Gastrocnemius medialis (tissue), 4 donors: Measurements from ENCODE around the gene FAM118B. TPM values are rescaled to one million over a fixed set of nuclear protein-coding genes. Genes with fewer than 3 reads are reported as not detected.

ENCODE experiments used
- ATAC-seq, 2 donors: fragments of 150-250 bp; one replicate each; pipeline ENCODE4 v1.9.1; 2016
- DNase-seq, 2 donors: peaks; one replicate each; pipeline ENCODE4 v3.0.0-alpha.2; 2019
- H3K27ac ChIP-seq, 4 donors: fragments of 200-600 bp; sonication (generic); 1 replicate in 1 of 4; 2 replicates in 3 of 4; pipeline ENCODE4 v1.5.1; 2016 to 2018; ENCODE audit warnings: mild to moderate bottlenecking in 2 of 4, moderate library complexity in 1 of 4
- H3K27me3 ChIP-seq, 3 donors: fragments of 200-600 bp; sonication (generic) in 2 of 3; 1 replicate in 1 of 3; 2 replicates in 2 of 3; pipeline versions ENCODE4 v1.5.1 to v1.6.0; 2016 to 2019; ENCODE audit warnings: mild to moderate bottlenecking in 1 of 3, moderate library complexity in 1 of 3
- H3K36me3 ChIP-seq, 2 donors: fragments of 200-600 bp; sonication (generic) in 1 of 2; one replicate each; pipeline ENCODE4 v1.5.1; 2017 to 2018
- H3K4me1 ChIP-seq, 2 donors: fragments of 200-600 bp; sonication (generic) in 1 of 2; one replicate each; pipeline ENCODE4 v1.5.1; 2016 to 2017; ENCODE audit warnings: mild to moderate bottlenecking in 2 of 2
- H3K4me3 ChIP-seq, 4 donors: fragments of 200-600 bp; sonication (generic) in 3 of 4; 1 replicate in 1 of 4; 2 replicates in 3 of 4; pipeline ENCODE4 v1.5.1; 2016 to 2019; ENCODE audit warnings: mild to moderate bottlenecking in 2 of 4
- H3K9me3 ChIP-seq, 3 donors: fragments of 200-600 bp; sonication (generic) in 2 of 3; 1 replicate in 1 of 3; 2 replicates in 2 of 3; pipeline ENCODE4 v1.5.1; 2016 to 2019
- POLR2A ChIP-seq, 2 donors: fragments of 450-650 bp; IDR thresholded peaks; one replicate each; pipeline ENCODE4 v1.6.1; 2017; ENCODE audit warnings: antibody characterized with exemption in 2 of 2, mild to moderate bottlenecking in 2 of 2, moderate library complexity in 2 of 2
- in situ Hi-C, 4 donors: fragments of 200-750 bp; cut with MboI; loops; one replicate each; pipeline versions ENCODE4 v1.15.0 to v1.8.0; 2017; ENCODE audit warnings: low sequenced_read_pairs in 4 of 4
- intact Hi-C: fragments of 100-400 bp; cut with DNase I; formaldehyde crosslinking; loops from one replicate; pipeline ENCODE4 v1.15.1; 2023; ENCODE audit warnings: low total_unique reads
- total RNA-seq, 4 donors: library from RNA; depleted of rRNA; stranded (reverse); fragments of >200 nt; gene quantifications; one replicate each; pipeline versions ENCODE4 v1.1.0 to v1.2.3, GENCODE V29; 2016
- TF ChIP-seq, protein P1 (sequence below), 5 experiments: fragments of 450-650 bp in 3 of 5; fragments of 200-600 bp in 2 of 5; sonication (generic) in 2 of 5; IDR thresholded peaks in 4 of 5; conservative IDR thresholded peaks in 1 of 5; 1 replicate in 4 of 5; 2 replicates in 1 of 5; pipeline ENCODE4 v1.5.1; 2016 to 2019; ENCODE audit warnings: antibody characterized with exemption in 5 of 5, mild to moderate bottlenecking in 3 of 5, moderate library complexity in 3 of 5

The FAM118B gene
- total RNA-seq, 4 donors from 2014 or later = 13.6 to 32.2 (median 23.2) TPM

DNA sequence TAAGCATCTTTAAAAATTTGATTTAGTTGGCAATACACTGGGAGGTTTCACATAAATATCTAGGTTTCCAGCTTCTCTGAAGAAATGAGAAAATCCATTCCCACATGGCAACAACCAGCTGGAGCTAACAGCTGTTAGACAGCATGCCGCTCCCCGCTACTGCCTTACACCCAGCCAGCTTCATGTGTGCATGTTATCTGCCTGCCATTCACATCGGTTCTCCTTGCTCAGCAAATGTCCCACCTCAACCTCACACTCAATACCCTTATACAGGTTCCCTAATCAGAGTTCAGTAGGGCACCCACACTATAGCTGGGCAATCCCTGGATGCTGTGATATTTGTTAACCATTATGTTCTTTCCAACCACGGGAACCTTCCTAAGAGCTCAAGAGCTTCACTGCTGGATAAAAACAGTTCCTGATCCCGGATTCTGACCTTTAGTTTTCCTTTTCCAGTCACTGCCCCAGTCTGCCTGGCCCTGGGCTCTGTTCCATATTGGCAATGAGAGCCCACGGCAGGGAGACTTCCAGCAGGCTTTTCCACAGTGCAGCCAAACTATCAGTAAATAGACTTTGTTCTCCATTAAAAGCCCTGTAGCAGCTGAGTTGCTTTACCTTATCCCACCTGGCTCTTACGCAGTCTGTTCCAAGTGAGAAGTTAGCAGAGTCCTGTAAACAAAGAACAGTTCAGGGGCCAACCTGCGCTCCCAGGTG is 8.8 kb upstream of the FAM118B start:
- peaks cover 0 to 70% of the 10 kb centered on the region in 2 donors for H3K36me3 ChIP-seq
- peak overlapping the region in 1 of 4 donors; percentile 22 for H3K4me3 ChIP-seq
- no peaks in the 10 kb centered on the region for H3K9me3 ChIP-seq
- H3K27me3 ChIP-seq = no peaks in the 10 kb centered on the region
- ATAC-seq = peak in 1 of 2 donors; percentile 40
- in situ Hi-C loops = loop anchor here in 1 of 4 donors (25.0 kb wide), 1 partner anchor 616 kb away; the partner anchor contains the start of gene STT3A
- peak overlapping the region; percentile 71 to 95 (median 92) for H3K27ac ChIP-seq
- intact Hi-C loops = loop anchor here (10.0 kb wide), 1 partner anchor 798 kb away; no protein-coding TSS in a partner anchor
- no peak for TF ChIP-seq POLR2A (IDR thresholded peaks at IDR 0.05)
- TF ChIP-seq, protein P1, sequence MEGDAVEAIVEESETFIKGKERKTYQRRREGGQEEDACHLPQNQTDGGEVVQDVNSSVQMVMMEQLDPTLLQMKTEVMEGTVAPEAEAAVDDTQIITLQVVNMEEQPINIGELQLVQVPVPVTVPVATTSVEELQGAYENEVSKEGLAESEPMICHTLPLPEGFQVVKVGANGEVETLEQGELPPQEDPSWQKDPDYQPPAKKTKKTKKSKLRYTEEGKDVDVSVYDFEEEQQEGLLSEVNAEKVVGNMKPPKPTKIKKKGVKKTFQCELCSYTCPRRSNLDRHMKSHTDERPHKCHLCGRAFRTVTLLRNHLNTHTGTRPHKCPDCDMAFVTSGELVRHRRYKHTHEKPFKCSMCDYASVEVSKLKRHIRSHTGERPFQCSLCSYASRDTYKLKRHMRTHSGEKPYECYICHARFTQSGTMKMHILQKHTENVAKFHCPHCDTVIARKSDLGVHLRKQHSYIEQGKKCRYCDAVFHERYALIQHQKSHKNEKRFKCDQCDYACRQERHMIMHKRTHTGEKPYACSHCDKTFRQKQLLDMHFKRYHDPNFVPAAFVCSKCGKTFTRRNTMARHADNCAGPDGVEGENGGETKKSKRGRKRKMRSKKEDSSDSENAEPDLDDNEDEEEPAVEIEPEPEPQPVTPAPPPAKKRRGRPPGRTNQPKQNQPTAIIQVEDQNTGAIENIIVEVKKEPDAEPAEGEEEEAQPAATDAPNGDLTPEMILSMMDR (IDR thresholded peaks at IDR 0.05 in 4 of 5, conservative IDR thresholded peaks at IDR 0.05 in 1 of 5) = no peak
- peak in 1 of 2 donors; percentile 51 for DNase-seq
- peaks cover 68 to 85% of the 10 kb centered on the region in 2 donors for H3K4me1 ChIP-seq

DNA sequence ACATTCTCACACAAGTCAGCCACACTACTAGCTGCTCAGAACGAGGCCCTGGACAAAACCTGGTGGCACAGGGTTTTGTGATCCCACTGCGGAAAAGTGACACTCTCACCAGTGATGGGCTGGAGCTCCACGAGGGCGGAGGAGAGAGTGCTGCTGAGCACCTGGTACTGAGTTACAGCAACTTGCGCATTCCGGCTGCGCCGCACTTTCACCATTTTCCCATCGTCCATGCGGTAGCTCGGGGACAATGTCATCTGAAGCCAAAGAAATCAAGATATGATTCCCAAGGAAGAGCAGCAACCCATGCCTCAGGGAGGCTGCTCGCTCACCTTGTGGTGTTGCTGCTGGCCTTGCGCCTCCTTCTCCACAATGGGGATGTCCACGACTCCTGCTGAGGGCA is 6.2 kb upstream of the FAM118B start:
- in situ Hi-C loops = loop anchor here in 1 of 4 donors (25.0 kb wide), 1 partner anchor 618 kb away; the partner anchor contains the start of gene STT3A
- H3K4me1 ChIP-seq = peaks cover 54 to 71% of the 10 kb centered on the region in 2 donors
- H3K4me3 ChIP-seq = no peak overlapping the region
- no peaks in the 10 kb centered on the region for H3K9me3 ChIP-seq
- no peaks in the 10 kb centered on the region for H3K27me3 ChIP-seq
- peak overlapping the region; percentile 77 to 95 (median 92) for H3K27ac ChIP-seq
- DNase-seq = no peak
- intact Hi-C loops = loop anchor here (5.0 to 10.0 kb wide), 2 partner anchors 93 to 801 kb away; no protein-coding TSS in a partner anchor
- TF ChIP-seq, protein P1 (IDR thresholded peaks at IDR 0.05 in 4 of 5, conservative IDR thresholded peaks at IDR 0.05 in 1 of 5) = no peak
- no peak for TF ChIP-seq POLR2A (IDR thresholded peaks at IDR 0.05)
- H3K36me3 ChIP-seq = peaks cover 0 to 76% of the 10 kb centered on the region in 2 donors
- no peak for ATAC-seq

DNA sequence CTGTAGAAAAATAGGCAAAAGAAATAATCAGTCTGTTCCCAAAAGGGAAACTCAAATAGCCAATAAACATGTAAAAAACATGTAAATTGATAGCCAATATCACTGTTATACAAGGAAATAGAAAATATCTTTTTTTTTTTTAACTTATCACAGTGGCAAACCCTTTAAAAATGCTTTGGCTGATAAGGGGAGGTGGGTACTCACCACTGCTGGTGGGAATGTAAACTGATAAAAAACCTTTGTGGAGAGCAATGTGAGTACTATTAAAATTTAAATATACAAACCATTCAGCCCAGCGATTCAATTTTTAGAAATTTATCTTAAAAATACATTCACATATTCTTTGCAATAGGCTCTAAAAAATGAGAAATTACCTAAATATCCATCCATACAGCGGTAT is 3.7 kb upstream of the FAM118B start:
- H3K27me3 ChIP-seq = no peaks in the 10 kb centered on the region
- H3K36me3 ChIP-seq = peaks cover 0 to 51% of the 10 kb centered on the region in 2 donors
- no peaks in the 10 kb centered on the region for H3K9me3 ChIP-seq
- TF ChIP-seq, protein P1 (IDR thresholded peaks at IDR 0.05 in 4 of 5, conservative IDR thresholded peaks at IDR 0.05 in 1 of 5) = no peak
- TF ChIP-seq POLR2A (IDR thresholded peaks at IDR 0.05) = no peak
- in situ Hi-C loops = loop anchor here in 1 of 4 donors (25.0 kb wide), 1 partner anchor 621 kb away; the partner anchor contains the start of gene STT3A
- DNase-seq = no peak
- H3K4me3 ChIP-seq = peak overlapping the region in 1 of 4 donors; percentile 6
- intact Hi-C loops = loop anchor here (5.0 to 10.0 kb wide), 2 partner anchors 96 to 803 kb away; no protein-coding TSS in a partner anchor
- peak overlapping the region; percentile 77 to 95 (median 92) for H3K27ac ChIP-seq
- H3K4me1 ChIP-seq = peaks cover 43 to 62% of the 10 kb centered on the region in 2 donors
- no peak for ATAC-seq

DNA sequence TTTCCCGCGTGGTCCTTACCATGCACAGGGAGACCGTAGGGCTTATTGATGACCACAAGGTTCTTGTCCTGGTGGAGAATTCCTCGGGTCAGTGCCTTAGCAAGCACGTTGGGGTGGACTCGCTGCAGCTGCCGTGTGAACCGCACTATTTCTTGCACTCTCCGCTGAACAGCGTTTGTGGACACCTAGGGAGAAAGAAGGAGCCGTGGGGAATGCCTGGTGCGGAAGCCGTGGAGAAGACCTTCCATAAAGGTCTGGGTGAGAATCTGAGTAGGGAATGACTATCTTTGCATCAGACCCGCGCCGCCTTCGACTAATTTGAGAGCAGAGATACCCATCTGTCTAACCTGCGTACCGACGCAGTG is 729 bp upstream of the FAM118B start:
- intact Hi-C loops (loop anchor here (1.0 to 5.0 kb wide), 4 partner anchors 57 to 619 kb away; partner anchors contain the start of genes CDON, DCPS, SRPRA and STT3A), in situ Hi-C loops (loop anchor here in 2 of 4 donors (5.0 to 25.0 kb wide), 3 partner anchors 56 to 624 kb away; partner anchors contain the start of genes FOXRED1 (in 1 of the 2), SRPRA (in 1 of the 2) and STT3A (in 1 of the 2))
- H3K36me3 ChIP-seq = peaks cover 0 to 21% of the 10 kb centered on the region in 2 donors
- H3K27ac ChIP-seq = peak overlapping the region; percentile 91 to 95 (median 92)
- no peaks in the 10 kb centered on the region for H3K9me3 ChIP-seq
- no peak for TF ChIP-seq POLR2A (IDR thresholded peaks at IDR 0.05)
- TF ChIP-seq, protein P1 (IDR thresholded peaks at IDR 0.05 in 4 of 5, conservative IDR thresholded peaks at IDR 0.05 in 1 of 5) = no peak
- DNase-seq (no peak), ATAC-seq (no peak)
- H3K4me1 ChIP-seq = peaks cover 55 to 57% of the 10 kb centered on the region in 2 donors
- H3K27me3 ChIP-seq = no peaks in the 10 kb centered on the region
- H3K4me3 ChIP-seq = peak overlapping the region; percentile 88 to 93 (median 91)
